GM21576 (cell line): ENCODE results near the gene ZGLP1.
A peak's percentile ranks its signal among the peaks of the same experiment; 100 is the strongest.
"Not testable (repeated sequence)": the region's sequence is repeated elsewhere in the genome, so short reads cannot be mapped to it uniquely, and the experiment has no call there.

Source experiments
- ATAC-seq: cut with Tn5 transposase; IDR thresholded peaks from one replicate; pipeline ENCODE4 v1.9.1; 2021; ENCODE audit warnings: mild to moderate bottlenecking, moderate library complexity; ENCODE audit not compliant: unreplicated experiment

Gene ZGLP1

GRCh38 chr19:10282043-10282442 is 27.6 kb downstream of the ZGLP1 start:
- ATAC-seq: not testable (repeated sequence)

- ATAC-seq: no peak
Observed at GRCh38 chr19:10279737-10280442, 29.7 kb downstream of the ZGLP1 start.

- no peak for ATAC-seq
Observed at GRCh38 chr19:10278935-10279334, 30.7 kb downstream of the ZGLP1 start.

- no peak for ATAC-seq
Observed at GRCh38 chr19:10277795-10278589, 31.6 kb downstream of the ZGLP1 start.

GRCh38 chr19:10274589-10274988 is 35.0 kb downstream of the ZGLP1 start:
- no peak for ATAC-seq

- no peak for ATAC-seq
Observed at GRCh38 chr19:10271543-10272086, 38.0 kb downstream of the ZGLP1 start.

DNA sequence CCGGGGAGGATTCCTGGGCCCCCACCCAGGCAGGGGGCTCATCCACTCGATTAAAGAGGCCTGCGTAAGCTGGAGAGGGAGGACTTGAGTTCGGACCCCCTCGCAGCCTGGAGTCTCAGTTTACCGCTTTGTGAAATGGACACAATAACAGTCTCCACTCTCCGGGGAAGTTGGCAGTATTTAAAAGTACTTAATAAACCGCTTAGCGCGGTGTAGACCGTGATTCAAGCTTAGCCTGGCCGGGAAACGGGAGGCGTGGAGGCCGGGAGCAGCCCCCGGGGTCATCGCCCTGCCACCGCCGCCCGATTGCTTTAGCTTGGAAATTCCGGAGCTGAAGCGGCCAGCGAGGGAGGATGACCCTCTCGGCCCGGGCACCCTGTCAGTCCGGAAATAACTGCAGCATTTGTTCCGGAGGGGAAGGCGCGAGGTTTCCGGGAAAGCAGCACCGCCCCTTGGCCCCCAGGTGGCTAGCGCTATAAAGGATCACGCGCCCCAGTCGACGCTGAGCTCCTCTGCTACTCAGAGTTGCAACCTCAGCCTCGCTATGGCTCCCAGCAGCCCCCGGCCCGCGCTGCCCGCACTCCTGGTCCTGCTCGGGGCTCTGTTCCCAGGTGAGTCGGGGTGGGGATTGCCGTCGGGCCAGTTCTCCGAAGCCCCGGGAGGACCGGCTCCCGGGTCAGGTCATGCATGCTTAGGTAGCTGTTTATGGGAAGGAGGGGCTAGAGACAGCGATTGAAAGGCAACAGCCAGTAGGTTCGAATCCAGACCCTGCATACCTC is 38.8 kb downstream of the ZGLP1 start, which contains the start of gene ICAM1:
TSS of gene ICAM1 (plus strand) at position 505 of the 779 bp plus-strand sequence. CDS start at position 545, 40 bp downstream.
- peak; percentile 48 for ATAC-seq

DNA sequence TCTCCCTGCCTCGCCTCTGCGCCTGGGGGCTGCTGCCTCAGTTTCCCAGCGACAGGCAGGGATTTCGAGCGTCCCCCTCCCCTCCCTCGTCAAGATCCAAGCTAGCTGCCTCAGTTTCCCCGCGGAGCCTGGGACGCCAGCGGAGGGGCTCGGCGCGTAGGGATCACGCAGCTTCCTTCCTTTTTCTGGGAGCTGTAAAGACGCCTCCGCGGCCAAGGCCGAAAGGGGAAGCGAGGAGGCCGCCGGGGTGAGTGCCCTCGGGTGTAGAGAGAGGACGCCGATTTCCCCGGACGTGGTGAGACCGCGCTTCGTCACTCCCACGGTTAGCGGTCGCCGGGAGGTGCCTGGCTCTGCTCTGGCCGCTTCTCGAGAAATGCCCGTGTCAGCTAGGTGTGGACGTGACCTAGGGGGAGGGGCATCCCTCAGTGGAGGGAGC is 39.4 kb downstream of the ZGLP1 start:
- peak; percentile 35 for ATAC-seq

GRCh38 chr19:10269333-10270179 is 40.1 kb downstream of the ZGLP1 start:
- no peak for ATAC-seq

GRCh38 chr19:10268071-10268470 is 41.5 kb downstream of the ZGLP1 start:
- no peak for ATAC-seq

- no peak for ATAC-seq
Observed at GRCh38 chr19:10266706-10267105, 42.9 kb downstream of the ZGLP1 start.

GRCh38 chr19:10262771-10263170 is 46.8 kb downstream of the ZGLP1 start:
- no peak for ATAC-seq

DNA sequence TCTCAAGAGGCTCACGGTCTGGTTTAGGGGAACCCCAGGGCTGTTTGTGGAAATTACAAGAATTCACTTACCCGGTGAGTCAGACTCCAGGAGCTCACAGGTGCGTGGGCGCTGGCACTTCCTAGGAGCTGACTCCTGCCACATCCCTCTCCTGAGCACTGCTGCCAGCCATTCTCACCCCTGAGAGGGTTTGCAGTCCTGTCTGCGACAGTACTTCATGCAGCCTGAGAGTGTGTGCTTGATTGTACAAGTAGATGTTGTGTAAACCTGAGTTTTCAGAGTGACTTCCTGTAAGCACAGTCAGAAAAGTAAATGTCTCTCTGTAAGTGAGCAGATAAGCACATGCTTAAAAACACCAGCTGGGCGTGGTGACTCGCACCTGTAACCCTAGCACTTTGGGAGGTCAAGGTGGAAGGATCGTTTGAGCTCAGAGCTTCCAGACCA is 49.5 kb downstream of the ZGLP1 start:
- ATAC-seq: no peak

- no peak for ATAC-seq
Observed at GRCh38 chr19:10259162-10259905, 50.3 kb downstream of the ZGLP1 start.

- no peak for ATAC-seq
Observed at GRCh38 chr19:10258080-10258710, 51.4 kb downstream of the ZGLP1 start.

- ATAC-seq: no peak
Observed at GRCh38 chr19:10256970-10257615, 52.5 kb downstream of the ZGLP1 start.

DNA sequence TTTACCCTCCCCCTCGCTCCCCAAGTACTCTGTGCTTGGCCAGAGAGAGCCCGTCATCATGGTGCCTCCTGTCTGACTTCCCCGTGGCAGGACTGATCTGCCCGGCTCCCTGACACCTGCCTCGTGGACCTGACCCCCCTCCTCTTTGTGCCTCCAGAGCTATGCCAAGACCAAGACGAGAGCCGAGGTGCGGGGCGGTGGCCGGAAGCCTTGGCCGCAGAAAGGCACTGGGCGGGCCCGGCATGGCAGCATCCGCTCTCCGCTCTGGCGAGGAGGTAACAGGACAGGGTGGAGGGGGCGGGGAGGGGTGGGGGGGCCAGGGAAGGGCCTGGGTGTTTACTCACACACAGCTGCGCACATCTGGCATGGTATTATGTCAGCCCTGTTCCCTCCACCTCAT is 53.1 kb downstream of the ZGLP1 start:
- ATAC-seq: no peak

DNA sequence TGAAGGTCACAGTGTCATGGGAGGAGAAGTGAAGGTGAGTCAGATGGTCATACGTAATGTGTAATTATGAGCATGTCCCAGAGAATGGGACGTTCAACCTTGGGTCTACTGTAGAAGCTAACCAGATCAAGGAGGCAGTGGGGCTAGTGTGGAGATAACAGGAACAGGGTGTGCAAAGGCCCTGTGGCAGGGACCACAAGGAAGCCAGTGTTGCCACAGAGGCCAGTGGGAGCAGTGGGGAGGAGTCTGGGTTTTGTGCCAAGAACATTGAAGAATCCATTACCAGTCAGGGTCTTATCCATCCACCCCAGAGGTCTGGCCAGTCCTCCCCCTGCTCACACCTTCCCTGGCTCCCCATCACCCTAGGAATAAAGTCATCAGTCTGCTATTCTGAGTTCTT is 54.3 kb downstream of the ZGLP1 start:
- no peak for ATAC-seq
